Measurements from ENCODE around the gene KDM4B. TPM values are rescaled to one million over a fixed set of nuclear protein-coding genes. Genes with fewer than 3 reads are reported as not detected.

Gene KDM4B
- total and polyA plus RNA-seq, 9 of the 15 experiments (the other 6 are each of a cell fraction or from before 2014, with no cell fraction given) = 0.21 to 29.9 (median 7.3) TPM

- TF ChIP-seq ADNP (tag; IDR thresholded peaks at IDR 0.05) (peak; percentile 48; the same call in 1 of the 2 replicates), AFF1 (IDR thresholded peaks at IDR 0.05; ENCODE audit: low read depth in 1 of 2, partially characterized antibody in 2 of 2) (no peak), STAT5A (IDR thresholded peaks at IDR 0.05; ENCODE audit: borderline replicate concordance, low read length) (no peak), ZNF217 (CRISPR knock-in tag; IDR thresholded peaks at IDR 0.05) (no peak)
Measured at GRCh38 chr19:4962085-4962619, 6.8 kb upstream of the KDM4B start (continued).

- Histone ChIP-seq H3K4me3 (no peak overlapping the region), H3K79me2 (ENCODE audit: control insufficient read depth, insufficient read depth, low read length) (peaks cover 8% of the 10 kb centered on the region), H3K4me1 (replicated peaks in 1 of 2; ENCODE audit: control insufficient read depth in 2 of 2, insufficient read depth in 2 of 2, low read length in 2 of 2) (peaks cover 8 to 24% of the 10 kb centered on the region in 2 experiments; a peak in 4 of 5 replicates), H3K4me2 (ENCODE audit: insufficient read depth, low read length) (no peak overlapping the region), H2AFZ (ENCODE audit: low read depth, low read length) (no peak overlapping the region), H3K27me3 (ENCODE audit: control insufficient read depth in 2 of 2, insufficient read depth in 2 of 2, low read length in 2 of 2) (no peaks in the 10 kb centered on the region), H3K9me1 (ENCODE audit: control insufficient read depth, insufficient read depth, low read length) (no peaks in the 10 kb centered on the region), H3K27ac (ENCODE audit: extremely low read depth, low read depth, low read length) (no peak overlapping the region), H3K36me3 (ENCODE audit: control insufficient read depth, insufficient read depth, low read length) (peaks cover 24% of the 10 kb centered on the region; the same call in 2 of the 3 replicates), H3K9me3 (replicated peaks; ENCODE audit: control insufficient read depth, insufficient read depth, low read depth, low read length) (no peaks in the 10 kb centered on the region), H3K9ac (ENCODE audit: insufficient read depth in 1 of 2, low read depth in 2 of 2, low read length in 2 of 2) (no peak overlapping the region), H4K20me1 (replicated peaks; ENCODE audit: control insufficient read depth, insufficient read depth, low read length) (peaks cover 3% of the 10 kb centered on the region)
- ChIA-PET POLR2A (no interaction called here), CTCF (ENCODE audit: low intra/inter-chr PET ratio) (no interaction called here)
- ATAC-seq (no peak), DNase-seq (ENCODE audit: extremely low read depth in 1 of 4, low spot score in 3 of 4) (no peak), FAIRE-seq (no peak)
- intact Hi-C loops (cut with micrococcal nuclease) (no loop called here), in situ Hi-C loops (cut with MboI) (no loop called here)
- 80% methylated on average over 6 of the region's 6 CpGs for WGBS (ENCODE audit: insufficient coverage, low coverage, missing lambda C conversion rate)
- BruUV-seq (replicated peaks) = no TSS peak
- TF ChIP-seq RNF2 (IDR thresholded peaks at IDR 0.05) (no peak), DDX20 (tag; IDR thresholded peaks at IDR 0.05; ENCODE audit: low read depth) (no peak), ZNF146 (CRISPR knock-in tag; IDR thresholded peaks at IDR 0.05; ENCODE audit: unreplicated experiment) (peak; percentile 98), SMAD4 (CRISPR knock-in tag; conservative IDR thresholded peaks at IDR 0.05) (no peak), KDM1A (IDR thresholded peaks at IDR 0.05) (peak in 1 of 2 experiments; percentile 59; a peak in 1 of 4 replicates), RBM25 (IDR thresholded peaks at IDR 0.05; ENCODE audit: low read depth, low read length, severe bottlenecking) (peak; percentile 79), ZNF282 (CRISPR knock-in tag; IDR thresholded peaks at IDR 0.05) (no peak), BCOR (IDR thresholded peaks at IDR 0.05) (peak; percentile 60; the same call in 1 of the 2 replicates), ZNF561 (CRISPR knock-in tag; conservative IDR thresholded peaks at IDR 0.05) (no peak)
Measured at GRCh38 chr19:4965061-4965460, 3.9 kb upstream of the KDM4B start.
